Esophagus squamous epithelium (tissue), 4 donors: Measurements from ENCODE around the gene KRTAP10-10.

Source experiments
- CTCF ChIP-seq, 6 experiments: fragments of 450-650 bp in 4 of 6; fragments of 200-600 bp in 2 of 6; sonication (generic) in 2 of 6; IDR thresholded peaks; one replicate each; pipeline ENCODE4 v1.5.1; 2016 to 2019; ENCODE audit warnings: antibody characterized with exemption in 6 of 6, mild to moderate bottlenecking in 4 of 6, moderate library complexity in 4 of 6
- POLR2A ChIP-seq, 4 donors: fragments of 450-650 bp; IDR thresholded peaks; one replicate each; pipeline ENCODE4 v1.6.1; 2017; ENCODE audit warnings: antibody characterized with exemption in 4 of 4, mild to moderate bottlenecking in 4 of 4, moderate library complexity in 3 of 4

GRCh38 chr21:44654576-44655175 lies 17.5 kb downstream of the KRTAP10-10 start, which contains the start of gene KRTAP12-4:
- no peak for TF ChIP-seq CTCF (IDR thresholded peaks at IDR 0.05)
- no peak for TF ChIP-seq POLR2A (IDR thresholded peaks at IDR 0.05)
